Measurements from ENCODE around the gene RDM1.

The RDM1 gene

DNA sequence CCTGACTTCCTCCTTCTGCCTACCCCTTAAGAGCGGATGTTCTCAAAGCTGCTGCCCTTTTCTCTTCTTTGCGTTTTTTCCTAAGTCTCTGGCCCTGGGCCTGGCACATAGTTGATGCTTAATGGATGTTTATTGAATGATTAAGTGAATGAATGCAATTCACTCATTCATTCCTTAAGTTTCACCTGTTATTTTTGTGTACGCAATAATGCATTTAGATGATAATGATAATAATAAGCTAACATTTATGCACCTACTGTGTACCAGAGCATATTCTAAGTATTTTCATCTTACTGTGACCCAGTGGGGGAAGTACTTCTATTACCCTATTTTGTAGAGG is 54.8 kb downstream of the RDM1 start:
- no peak for TF ChIP-seq CTCF (IDR thresholded peaks at IDR 0.05; ENCODE audit: extremely low read depth, missing control alignments)

GRCh38 chr17:35875072-35875799 is 55.3 kb downstream of the RDM1 start:
- peak; percentile 36 for DNase-seq (ENCODE audit: low spot score)
- no peak for TF ChIP-seq CTCF (IDR thresholded peaks at IDR 0.05; ENCODE audit: extremely low read depth, missing control alignments)

More for the DNA sequence above, 54.8 kb downstream of the RDM1 start:
- no peak for DNase-seq (ENCODE audit: low spot score)

GRCh38 chr17:35872196-35872980 is 58.2 kb downstream of the RDM1 start:
- DNase-seq (ENCODE audit: low spot score): no peak
- TF ChIP-seq CTCF (IDR thresholded peaks at IDR 0.05; ENCODE audit: extremely low read depth, missing control alignments): no peak

DNA sequence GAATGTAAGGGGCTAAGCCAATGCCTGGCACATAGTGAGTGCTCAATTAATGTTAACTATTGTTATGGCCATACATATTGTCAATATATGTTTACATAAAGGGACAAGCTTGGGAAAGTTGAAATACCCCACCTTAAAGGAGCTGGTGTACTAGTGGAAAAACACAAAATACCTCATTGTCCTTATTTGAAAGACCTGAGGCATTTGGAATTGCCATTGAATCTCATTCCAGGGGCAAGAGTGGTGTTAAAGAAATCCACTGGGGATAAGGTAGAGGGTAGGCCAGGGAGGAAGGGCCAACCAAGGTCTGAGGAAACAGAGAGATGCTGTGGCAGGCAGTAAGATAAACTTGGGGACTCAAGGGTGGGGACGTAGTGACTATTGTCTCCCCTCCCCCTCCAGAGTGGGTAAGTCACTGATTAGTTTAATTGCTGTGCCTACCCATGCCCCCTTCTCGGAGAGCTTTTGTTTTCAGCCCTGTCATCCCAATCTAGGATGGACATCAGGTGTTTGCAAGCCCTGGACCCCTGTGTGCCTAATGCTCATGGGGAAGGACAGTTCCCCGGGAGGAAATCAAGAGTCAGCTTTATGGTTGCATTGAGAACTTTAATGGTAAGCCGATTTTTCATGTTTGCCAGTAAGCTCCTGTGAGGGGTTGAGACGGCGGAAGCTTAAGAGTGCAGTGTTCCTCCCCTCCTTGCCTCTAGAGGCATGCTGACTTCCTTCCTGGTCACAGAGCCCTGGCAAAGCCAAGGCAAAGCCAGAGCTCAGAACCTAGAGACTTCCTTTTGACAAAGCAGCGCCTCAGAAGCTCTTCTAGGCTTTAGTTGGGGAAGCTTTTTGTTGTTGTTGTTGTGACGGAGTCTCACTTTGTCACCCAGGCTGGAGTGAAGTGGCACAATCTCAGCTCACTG is 59.4 kb downstream of the RDM1 start:
- no peak for TF ChIP-seq CTCF (IDR thresholded peaks at IDR 0.05; ENCODE audit: extremely low read depth, missing control alignments)
- no peak for DNase-seq (ENCODE audit: low spot score)

GRCh38 chr17:35868737-35869136 is 61.8 kb downstream of the RDM1 start, which contains the start of gene HEATR9:
Gene HEATR9, minus strand, starts transcription at chr17:35868891. Its CDS starts 149 bp downstream, at chr17:35868742.
- DNase-seq (ENCODE audit: low spot score): no peak
- no peak for TF ChIP-seq CTCF (IDR thresholded peaks at IDR 0.05; ENCODE audit: extremely low read depth, missing control alignments)
